K562 (cell line): ENCODE results near the gene EDDM13. TPM values are rescaled to one million over a fixed set of nuclear protein-coding genes. Genes with fewer than 3 reads are reported as not detected.
"Not testable (repeated sequence)": the region's sequence is repeated elsewhere in the genome, so short reads cannot be mapped to it uniquely, and the experiment has no call there.

ENCODE experiments used
- ATAC-seq: fragments of 200-7000 bp; cut with Tn5 transposase; 3 replicates; pipeline ENCODE4 v1.9.1; 2020; ENCODE audit warnings: moderate library complexity
- BruUV-seq: library from RNA; stranded (reverse); fragments of 400-500 nt; replicated peaks from 2 replicates; lab custom pipeline; 2021; lab: Mats Ljungman, UMichigan
- CTCF ChIA-PET: fragments of 300-600 bp; formaldehyde crosslinking; extraction: SDS; loops from one replicate; lab custom pipeline; 2021; ENCODE audit warnings: low intra/inter-chr PET ratio; lab: Yijun Ruan, JAX
- POLR2A ChIA-PET: fragments of 300-600, 350-650 bp; sonication (Branson Sonifier 250); formaldehyde crosslinking; extraction: SDS; loops from one replicate; lab custom pipeline; 2021; ENCODE audit warnings: antibody characterized with exemption, inconsistent platforms; lab: Yijun Ruan, JAX
- DNase-seq, 4 experiments: peaks; one replicate each; pipeline versions ENCODE4 v3.0.0 to v3.0.0-alpha.2; 2011 to 2018; ENCODE audit warnings: low spot score in 3 of 4, mixed read lengths in 3 of 4; ENCODE audit errors: extremely low read depth in 1 of 4
- FAIRE-seq: peaks from 2 replicates; lab custom pipeline; 2011; peaks lifted over from hg19 to GRCh38; lab: Jason Lieb, UNC
- H2AFZ ChIP-seq: 2 replicates; pipeline ENCODE4 v1.6.0; 2011; ENCODE audit warnings: low read depth, low read length, control low read depth, inconsistent platforms
- H3K27ac ChIP-seq: fragments of 200-600 bp; 3 replicates; pipeline ENCODE4 v1.8.0; 2011; ENCODE audit warnings: low read depth, mild to moderate bottlenecking, control low read depth, inconsistent platforms, low read length, moderate library complexity, mixed read lengths; ENCODE audit errors: extremely low read depth
- H3K27me3 ChIP-seq, 2 experiments: fragments of 300-600 bp in 1 of 2; 2 replicates in 1 of 2; 3 replicates in 1 of 2; pipeline versions ENCODE4 v1.6.0 to v1.8.0; 2011; ENCODE audit warnings: inconsistent platforms in 2 of 2, low read length in 2 of 2, mild to moderate bottlenecking in 1 of 2, mixed read lengths in 1 of 2, moderate library complexity in 1 of 2; ENCODE audit not compliant: control insufficient read depth in 2 of 2, insufficient read depth in 2 of 2
- H3K36me3 ChIP-seq: fragments of 300-600 bp; 3 replicates; pipeline ENCODE4 v1.8.0; 2011; ENCODE audit warnings: mild to moderate bottlenecking, low read length, inconsistent platforms; ENCODE audit not compliant: control insufficient read depth, insufficient read depth
- H3K4me1 ChIP-seq, 2 experiments: fragments of 200-600 bp in 1 of 2; replicated peaks in 1 of 2; 2 replicates in 1 of 2; 3 replicates in 1 of 2; pipeline versions ENCODE4 v1.5.1 to v1.8.0; 2011; ENCODE audit warnings: inconsistent platforms in 2 of 2, low read length in 2 of 2, mild to moderate bottlenecking in 1 of 2, mixed read lengths in 1 of 2, moderate library complexity in 1 of 2; ENCODE audit not compliant: control insufficient read depth in 2 of 2, insufficient read depth in 2 of 2
- H3K4me2 ChIP-seq: 2 replicates; pipeline ENCODE4 v1.6.1; 2011; ENCODE audit warnings: low read length, control low read depth, inconsistent platforms, mixed read lengths; ENCODE audit not compliant: insufficient read depth
- H3K4me3 ChIP-seq: fragments of 200-600 bp; sonication (generic), shearing (Covaris generic); 2 replicates; pipeline ENCODE4 v1.5.1; 2016; ENCODE audit warnings: control low read depth, inconsistent platforms
- H3K79me2 ChIP-seq: fragments of 200-600 bp; 3 replicates; pipeline ENCODE4 v1.8.0; 2011; ENCODE audit warnings: low read length, inconsistent platforms; ENCODE audit not compliant: control insufficient read depth, insufficient read depth
- H3K9ac ChIP-seq, 2 experiments: 2 replicates each; pipeline versions ENCODE4 v1.6.0 to v1.6.1; 2011; ENCODE audit warnings: low read depth in 2 of 2, low read length in 2 of 2, control low read depth in 1 of 2, inconsistent platforms in 1 of 2, mild to moderate bottlenecking in 1 of 2, mixed read lengths in 1 of 2; ENCODE audit not compliant: insufficient read depth in 1 of 2
- H3K9me1 ChIP-seq: one replicate; pipeline ENCODE4 v1.6.0; 2011; ENCODE audit warnings: inconsistent platforms, mild to moderate bottlenecking, low read length, moderate library complexity; ENCODE audit not compliant: control insufficient read depth, insufficient read depth
- H3K9me3 ChIP-seq: replicated peaks from 2 replicates; pipeline ENCODE4 v1.5.1; 2011; ENCODE audit warnings: low read depth, low read length, inconsistent platforms; ENCODE audit not compliant: control insufficient read depth, insufficient read depth
- H4K20me1 ChIP-seq: replicated peaks from 2 replicates; pipeline ENCODE4 v1.6.1; 2011; ENCODE audit warnings: low read length, inconsistent platforms, mixed read lengths; ENCODE audit not compliant: control insufficient read depth, insufficient read depth
- CBFA2T2 ChIP-seq: fragments of 450-650 bp; conservative IDR thresholded peaks from 2 replicates; pipeline ENCODE4 v1.6.1; 2017; ENCODE audit warnings: mild to moderate bottlenecking
- CTCF ChIP-seq, 3 experiments: IDR thresholded peaks in 2 of 3; conservative IDR thresholded peaks in 1 of 3; 2 replicates each; pipeline ENCODE4 v1.5.1; 2011 to 2012; ENCODE audit warnings: low read length in 3 of 3, mild to moderate bottlenecking in 3 of 3, control low read depth in 2 of 3, improper control_type of control experiment in 1 of 3, inconsistent platforms in 1 of 3, low read depth in 1 of 3, mixed read lengths in 1 of 3, moderate library complexity in 1 of 3; ENCODE audit not compliant: insufficient read depth in 2 of 3
- KDM1A ChIP-seq, 2 experiments: fragments of 450-650 bp; IDR thresholded peaks; 2 replicates each; pipeline ENCODE4 v1.6.1; 2016; ENCODE audit warnings: mild to moderate bottlenecking in 2 of 2
- MEF2A ChIP-seq: IDR thresholded peaks from 2 replicates; pipeline ENCODE4 v1.6.1; 2011; ENCODE audit warnings: low read depth, mild to moderate bottlenecking, low read length, moderate library complexity; ENCODE audit not compliant: control insufficient read depth
- PML ChIP-seq: IDR thresholded peaks from 2 replicates; pipeline ENCODE4 v1.6.1; 2012; ENCODE audit warnings: low read length, inconsistent platforms
- PRDM10 ChIP-seq: fragments of 450-650 bp; IDR thresholded peaks from 2 replicates; pipeline ENCODE4 v1.6.1; 2018; ENCODE audit not compliant: partially characterized antibody
- ZBTB34 ChIP-seq: fragments of 250-450 bp; sonication (Bioruptor Pico); IDR thresholded peaks from 2 replicates; pipeline ENCODE4 v1.8.0; 2021; ENCODE audit warnings: mild to moderate bottlenecking, moderate library complexity
- WGBS: fragments of 100-300 bp; shearing (Covaris generic); methylation state at CpG from one replicate; pipeline ENCODE4 v1.1.6; 2016; ENCODE audit warnings: low coverage, mixed read lengths; ENCODE audit not compliant: insufficient coverage; ENCODE audit errors: missing lambda C conversion rate; 5-methylcytosine and 5-hydroxymethylcytosine counted together
- in situ Hi-C: fragments of 300-500 bp; cut with MboI; formaldehyde crosslinking; loops from 4 replicates; pipeline ENCODE4 v1.15.0; 2018; ENCODE audit warnings: inconsistent platforms, mixed read lengths
- intact Hi-C: fragments of 100-400 bp; cut with micrococcal nuclease; formaldehyde crosslinking; loops from 2 replicates; pipeline ENCODE4 v1.14.2; 2022
- polyA plus RNA-seq, 8 experiments: library from polyadenylated mRNA; depleted of rRNA in 4 of 8; stranded (reverse) in 5 of 8; unstranded in 3 of 8; fragments of >200 nt; fragmentation: Nextera tagmentation in 2 of 8; fragmentation: Illumina TruSeq in 1 of 8; extraction: Ambion mirVana in 2 of 8; extraction: Trizol in 1 of 8; gene quantifications; 2 replicates each; pipeline versions ENCODE4 v1.2.1 to v1.2.3, GENCODE V29; 2011 to 2014; ENCODE audit warnings: inconsistent platforms in 1 of 8, missing spikeins in 1 of 8
- total RNA-seq, 7 experiments: library from RNA; depleted of rRNA in 6 of 7; stranded (reverse); fragments of >200 nt in 6 of 7; fragmentation: Illumina TruSeq in 2 of 7; extraction: Trizol in 2 of 7; gene quantifications; 2 replicates each; pipeline versions ENCODE4 v1.2.1 to v1.2.3, GENCODE V29; 2011 to 2021; ENCODE audit warnings: low replicate concordance in 1 of 7

EDDM13 gene
- total and polyA plus RNA-seq, 9 of the 15 experiments (the other 6 are each of a cell fraction or from before 2014, with no cell fraction given), result 2.0 to 7.7 (median 4.1) TPM

- H4K20me1 ChIP-seq, H3K27me3 ChIP-seq, H3K9me1 ChIP-seq, H3K27ac ChIP-seq, H3K36me3 ChIP-seq, FAIRE-seq, H3K9ac ChIP-seq, in situ Hi-C loops, H3K9me3 ChIP-seq, CTCF ChIA-PET, BruUV-seq, H3K79me2 ChIP-seq, H2AFZ ChIP-seq, DNase-seq, intact Hi-C loops, H3K4me3 ChIP-seq, H3K4me2 ChIP-seq: not testable (repeated sequence)
- ATAC-seq, result peak; percentile 50; the same call in 2 of the 3 replicates
- TF ChIP-seq CTCF (IDR thresholded peaks at IDR 0.05 in 2 of 3, conservative IDR thresholded peaks at IDR 0.05 in 1 of 3; ENCODE audit: insufficient read depth in 2 of 3, low read depth in 1 of 3, low read length in 3 of 3), result peak in 2 of 3 experiments; percentile 7 to 15; a peak in 1 of 6 replicates
- WGBS, result 54% methylated on average over 2 of the region's 4 CpGs
- POLR2A ChIA-PET, result interaction anchor here (0.6 kb wide), 1 partner anchor 88 kb away, joined by 3 read pairs; no protein-coding TSS in a partner anchor
- peaks cover 15 to 16% of the 10 kb centered on the region in 2 experiments for H3K4me1 ChIP-seq
These were observed 26.8 kb upstream of the EDDM13 start for GRCh38 chr19:56245764-56246163.

GRCh38 chr19:56248736-56249338 is 23.7 kb upstream of the EDDM13 start:
- H3K9ac ChIP-seq, in situ Hi-C loops, H2AFZ ChIP-seq, H3K36me3 ChIP-seq, H3K9me1 ChIP-seq, H4K20me1 ChIP-seq, H3K9me3 ChIP-seq, H3K79me2 ChIP-seq, H3K27me3 ChIP-seq, H3K27ac ChIP-seq, H3K4me2 ChIP-seq, BruUV-seq, H3K4me3 ChIP-seq, CTCF ChIA-PET, POLR2A ChIA-PET: not testable (repeated sequence)
- peak; percentile 83 for FAIRE-seq
- 2% methylated on average over 7 of the region's 8 CpGs for WGBS
- peaks cover 20 to 25% of the 10 kb centered on the region in 2 experiments for H3K4me1 ChIP-seq
- intact Hi-C loops, result loop anchor here (1.0 kb wide), 1 partner anchor 97 kb away; no protein-coding TSS in a partner anchor
- peak; percentile 23 to 84 (median 48) for DNase-seq
- ATAC-seq, result peak; percentile 84
- peak; percentile 67 for TF ChIP-seq PML
- TF ChIP-seq MEF2A, result peak; percentile 98
- peak; percentile 54; the same call in 1 of the 2 replicates for TF ChIP-seq ZBTB34 (CRISPR knock-in tag)
- peak; percentile 78 to 85 for TF ChIP-seq KDM1A (IDR thresholded peaks at IDR 0.05)
- peak; percentile 16 for TF ChIP-seq PRDM10
- TF ChIP-seq CBFA2T2, result peak; percentile 89
